ENCODE data around the gene DUSP9. TPM values are rescaled to one million over a fixed set of nuclear protein-coding genes. Genes with fewer than 3 reads are reported as not detected.
A peak's percentile ranks its signal among the peaks of the same experiment; 100 is the strongest.

Gene DUSP9
- total RNA-seq, 1 experiment from 2014 or later = 14.2 TPM

- TF ChIP-seq ZFX (IDR thresholded peaks at IDR 0.05) (no peak), MAX (IDR thresholded peaks at IDR 0.05) (no peak), EGR1 (IDR thresholded peaks at IDR 0.05; ENCODE audit: low read depth) (no peak), RAD21 (IDR thresholded peaks at IDR 0.05; ENCODE audit: low read depth) (no peak), CBX3 (IDR thresholded peaks at IDR 0.05; ENCODE audit: low read depth) (no peak), SRF (IDR thresholded peaks at IDR 0.05; ENCODE audit: low read depth) (no peak), ZNF274 (IDR thresholded peaks at IDR 0.05; ENCODE audit: low read depth, low read length) (no peak), POLR2AphosphoS5 (IDR thresholded peaks at IDR 0.05; ENCODE audit: low read depth, low read length) (no peak), ELF1 (IDR thresholded peaks at IDR 0.05; ENCODE audit: borderline replicate concordance, low read depth) (no peak)
- TF ChIP-seq, protein P1, sequence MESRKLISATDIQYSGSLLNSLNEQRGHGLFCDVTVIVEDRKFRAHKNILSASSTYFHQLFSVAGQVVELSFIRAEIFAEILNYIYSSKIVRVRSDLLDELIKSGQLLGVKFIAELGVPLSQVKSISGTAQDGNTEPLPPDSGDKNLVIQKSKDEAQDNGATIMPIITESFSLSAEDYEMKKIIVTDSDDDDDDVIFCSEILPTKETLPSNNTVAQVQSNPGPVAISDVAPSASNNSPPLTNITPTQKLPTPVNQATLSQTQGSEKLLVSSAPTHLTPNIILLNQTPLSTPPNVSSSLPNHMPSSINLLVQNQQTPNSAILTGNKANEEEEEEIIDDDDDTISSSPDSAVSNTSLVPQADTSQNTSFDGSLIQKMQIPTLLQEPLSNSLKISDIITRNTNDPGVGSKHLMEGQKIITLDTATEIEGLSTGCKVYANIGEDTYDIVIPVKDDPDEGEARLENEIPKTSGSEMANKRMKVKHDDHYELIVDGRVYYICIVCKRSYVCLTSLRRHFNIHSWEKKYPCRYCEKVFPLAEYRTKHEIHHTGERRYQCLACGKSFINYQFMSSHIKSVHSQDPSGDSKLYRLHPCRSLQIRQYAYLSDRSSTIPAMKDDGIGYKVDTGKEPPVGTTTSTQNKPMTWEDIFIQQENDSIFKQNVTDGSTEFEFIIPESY (IDR thresholded peaks at IDR 0.05; ENCODE audit: extremely low read depth, insufficient replicate concordance, low read length) = no peak
These were observed 38.2 kb upstream of the DUSP9 start (continued) for GRCh38 chrX:153608806-153609205.

DNA sequence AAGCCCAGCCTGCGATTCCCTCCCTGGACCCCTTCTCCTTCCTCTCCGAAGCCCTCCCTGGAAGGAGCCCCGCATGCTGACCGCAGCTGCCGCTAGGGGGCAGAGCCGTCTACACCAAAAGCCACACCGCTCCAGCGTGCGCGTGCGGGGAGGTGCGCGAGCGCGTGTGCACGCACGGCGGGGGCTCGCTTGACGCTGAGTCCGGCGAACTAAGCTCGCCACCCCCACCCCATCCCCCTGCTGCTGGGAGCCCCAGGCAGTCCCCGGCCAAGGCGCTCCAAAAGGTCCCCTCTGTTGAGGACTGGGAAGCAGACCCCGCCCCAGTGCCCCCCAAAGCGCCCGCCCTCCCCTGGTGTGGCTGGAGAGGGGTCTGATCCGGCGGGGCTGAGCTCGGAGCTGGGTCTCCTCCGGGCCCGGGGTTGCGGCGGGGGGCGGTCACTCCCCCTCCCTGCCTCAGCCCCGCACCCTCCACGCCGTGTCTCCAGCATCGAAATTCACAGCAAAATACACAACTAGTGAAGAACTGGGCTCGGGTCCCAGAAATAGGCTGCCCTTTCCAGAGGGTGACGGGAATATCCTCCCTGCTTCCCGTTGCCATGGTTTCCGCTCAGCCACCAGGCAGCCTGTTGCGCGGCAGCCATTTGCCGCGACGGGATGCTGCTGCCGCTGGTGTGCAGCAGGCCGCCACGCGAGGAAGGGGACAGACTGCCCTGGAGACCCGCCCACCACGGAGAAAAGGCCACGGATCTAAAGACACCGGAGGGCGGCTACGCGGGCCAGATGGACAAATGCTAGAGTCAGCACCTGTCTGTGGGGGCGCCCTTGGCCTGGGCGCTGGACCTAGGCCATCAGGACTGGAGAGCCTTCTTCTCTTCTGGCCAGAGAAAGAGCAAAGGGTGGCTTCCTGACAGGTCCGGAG, 36.8 kb upstream of the DUSP9 start:
- Histone ChIP-seq H3K36me3 (ENCODE audit: control insufficient read depth in 1 of 2, insufficient read depth in 2 of 2, low read length in 2 of 2) (no peaks in the 10 kb centered on the region), H3K27me3 (ENCODE audit: insufficient read depth, low read length) (no peaks in the 10 kb centered on the region), H4K20me1 (ENCODE audit: insufficient read depth) (no peaks in the 10 kb centered on the region), H3K27ac (ENCODE audit: low read depth, low read length) (no peak overlapping the region), H3K79me2 (ENCODE audit: insufficient read depth, low read length) (no peaks in the 10 kb centered on the region), H3K4me3 (replicated peaks in 1 of 2; ENCODE audit: low read depth in 1 of 2, low read length in 2 of 2) (no peak overlapping the region), H3K9ac (ENCODE audit: low read length) (no peak overlapping the region), H3K9me3 (ENCODE audit: control insufficient read depth in 1 of 2, insufficient read depth in 1 of 2, low read depth in 1 of 2, low read length in 2 of 2) (no peaks in the 10 kb centered on the region), H2AFZ (ENCODE audit: low read depth, low read length, poor library complexity, severe bottlenecking) (no peak overlapping the region), H3K9me2 (ENCODE audit: insufficient read depth) (no peaks in the 10 kb centered on the region), H3K4me1 (ENCODE audit: control insufficient read depth in 1 of 2, insufficient read depth in 2 of 2, low read length in 2 of 2) (no peaks in the 10 kb centered on the region), H3K4me2 (ENCODE audit: low read length) (no peak overlapping the region)
- DNase-seq (ENCODE audit: low read depth, low spot score) = peak; percentile 28
- intact Hi-C loops (cut with micrococcal nuclease) = loop anchor here (10.0 kb wide), 1 partner anchor 55 kb away; no protein-coding TSS in a partner anchor
- ChIA-PET CTCF (interaction anchor here (0.7 kb wide), 1 partner anchor 57 kb away, joined by 3 read pairs; no protein-coding TSS in a partner anchor), POLR2A (no interaction called here), RAD21 (ENCODE audit: low non-redundant PET in 1 of 2, low total read pairs in 2 of 2, uncharacterized antibody in 2 of 2, unreplicated experiment in 2 of 2) (no interaction called here)
- peak; percentile 85 for TF ChIP-seq MAX (IDR thresholded peaks at IDR 0.05)
- TF ChIP-seq, protein P2, sequence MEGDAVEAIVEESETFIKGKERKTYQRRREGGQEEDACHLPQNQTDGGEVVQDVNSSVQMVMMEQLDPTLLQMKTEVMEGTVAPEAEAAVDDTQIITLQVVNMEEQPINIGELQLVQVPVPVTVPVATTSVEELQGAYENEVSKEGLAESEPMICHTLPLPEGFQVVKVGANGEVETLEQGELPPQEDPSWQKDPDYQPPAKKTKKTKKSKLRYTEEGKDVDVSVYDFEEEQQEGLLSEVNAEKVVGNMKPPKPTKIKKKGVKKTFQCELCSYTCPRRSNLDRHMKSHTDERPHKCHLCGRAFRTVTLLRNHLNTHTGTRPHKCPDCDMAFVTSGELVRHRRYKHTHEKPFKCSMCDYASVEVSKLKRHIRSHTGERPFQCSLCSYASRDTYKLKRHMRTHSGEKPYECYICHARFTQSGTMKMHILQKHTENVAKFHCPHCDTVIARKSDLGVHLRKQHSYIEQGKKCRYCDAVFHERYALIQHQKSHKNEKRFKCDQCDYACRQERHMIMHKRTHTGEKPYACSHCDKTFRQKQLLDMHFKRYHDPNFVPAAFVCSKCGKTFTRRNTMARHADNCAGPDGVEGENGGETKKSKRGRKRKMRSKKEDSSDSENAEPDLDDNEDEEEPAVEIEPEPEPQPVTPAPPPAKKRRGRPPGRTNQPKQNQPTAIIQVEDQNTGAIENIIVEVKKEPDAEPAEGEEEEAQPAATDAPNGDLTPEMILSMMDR (IDR thresholded peaks at IDR 0.05 in 2 of 3, conservative IDR thresholded peaks at IDR 0.05 in 1 of 3; ENCODE audit: borderline replicate concordance in 1 of 3, insufficient read depth in 1 of 3, low read depth in 2 of 3, low read length in 2 of 3) = peak; percentile 51 to 73 (median 65); a peak in 5 of 6 replicates
- TF ChIP-seq FOSL1 (IDR thresholded peaks at IDR 0.05; ENCODE audit: low read depth) = no peak
- no peak for TF ChIP-seq SRF (IDR thresholded peaks at IDR 0.05; ENCODE audit: low read depth)
- no peak for TF ChIP-seq EZH2phosphoT487 (IDR thresholded peaks at IDR 0.05; ENCODE audit: borderline replicate concordance)
- TF ChIP-seq TCF7L2 (IDR thresholded peaks at IDR 0.05; ENCODE audit: borderline replicate concordance, extremely low read depth, insufficient read depth, insufficient read length) = peak; percentile 37
- TF ChIP-seq, protein P3, sequence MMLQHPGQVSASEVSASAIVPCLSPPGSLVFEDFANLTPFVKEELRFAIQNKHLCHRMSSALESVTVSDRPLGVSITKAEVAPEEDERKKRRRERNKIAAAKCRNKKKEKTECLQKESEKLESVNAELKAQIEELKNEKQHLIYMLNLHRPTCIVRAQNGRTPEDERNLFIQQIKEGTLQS (IDR thresholded peaks at IDR 0.05) = no peak
- TF ChIP-seq SIN3A (IDR thresholded peaks at IDR 0.05; ENCODE audit: low read depth) = no peak
- TF ChIP-seq CBX3 (IDR thresholded peaks at IDR 0.05; ENCODE audit: low read depth) = no peak
- TF ChIP-seq RAD21 (IDR thresholded peaks at IDR 0.05; ENCODE audit: low read depth) = peak; percentile 62
- ATAC-seq = peak; percentile 99
- BruUV-seq (replicated peaks) = no TSS peak

All from HCT116 (cell line).